ENCODE data around the gene CRYBA2. TPM values are rescaled to one million over a fixed set of nuclear protein-coding genes. Genes with fewer than 3 reads are reported as not detected.

The CRYBA2 gene
- total RNA-seq, 2 experiments from 2014 or later: not detected

GRCh38 chr2:218957671-218958070, 35.6 kb downstream of the CRYBA2 start:
- ATAC-seq (no peak), DNase-seq (no peak)
- ChIA-PET POLR2A (no interaction called here), CTCF (interaction anchor here (1.0 to 2.1 kb wide), 4 partner anchors 13 to 81 kb away, joined by 3 to 7 read pairs (median 6); no protein-coding TSS in a partner anchor)
- H3K9me3 Mint-ChIP-seq (ENCODE audit: insufficient read depth): no peaks in the 10 kb centered on the region
- H3K4me3 Mint-ChIP-seq: no peak overlapping the region
- H3K27ac Mint-ChIP-seq: no peak overlapping the region
- peaks cover 4% of the 10 kb centered on the region for H3K36me3 Mint-ChIP-seq (ENCODE audit: low read depth)
- peaks cover 7% of the 10 kb centered on the region for H3K4me1 Mint-ChIP-seq (ENCODE audit: low read depth)
- H3K27me3 Mint-ChIP-seq (ENCODE audit: low read depth): peaks cover 58% of the 10 kb centered on the region

GRCh38 chr2:218956039-218956438, 37.2 kb downstream of the CRYBA2 start:
- no peak overlapping the region for H3K27ac Mint-ChIP-seq

DNA sequence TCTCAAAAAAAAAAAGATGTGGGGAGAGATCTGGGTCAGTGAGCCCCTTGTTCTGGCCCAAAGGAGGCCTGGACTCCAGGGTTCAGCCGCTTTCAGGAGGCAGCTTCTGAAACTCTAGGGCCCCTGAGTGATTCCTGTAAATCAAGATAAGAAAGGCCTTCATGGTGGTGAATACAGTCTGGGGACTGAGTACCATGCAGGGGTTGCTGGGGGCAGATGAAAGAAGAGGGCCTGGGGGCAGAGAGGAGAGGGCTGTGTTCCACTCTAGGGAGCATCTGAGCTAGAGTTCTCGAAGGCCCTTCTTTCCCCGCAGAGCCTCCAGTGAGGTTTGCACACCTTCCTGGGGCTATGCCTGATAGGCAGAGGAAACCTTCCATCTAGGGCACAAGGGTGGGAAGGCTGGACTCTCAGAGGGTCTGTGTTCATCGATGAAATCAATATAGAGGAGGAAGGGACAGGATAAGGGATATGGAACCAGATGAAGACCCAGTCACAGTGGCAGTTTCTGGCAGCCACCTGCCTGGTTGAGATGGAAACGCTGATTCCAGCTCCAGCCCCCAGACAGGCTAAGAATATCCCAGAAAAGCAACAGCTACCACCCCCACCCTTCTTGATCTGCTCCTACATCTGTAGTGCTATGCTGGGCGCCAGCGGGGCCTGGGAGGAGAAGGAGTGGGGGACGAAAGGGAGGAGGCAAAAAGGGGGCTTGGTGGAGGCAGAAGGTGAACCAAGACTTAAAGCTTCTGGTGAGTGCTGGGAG, 38.5 kb downstream of the CRYBA2 start:
- ChIA-PET CTCF (interaction anchor here (1.1 to 2.4 kb wide), 3 partner anchors 25 to 56 kb away, joined by 4 to 8 read pairs (median 5); no protein-coding TSS in a partner anchor), POLR2A (no interaction called here)
- H3K4me1 Mint-ChIP-seq (ENCODE audit: low read depth): peaks cover 3% of the 10 kb centered on the region
- ATAC-seq (no peak), DNase-seq (no peak)
- H3K9me3 Mint-ChIP-seq (ENCODE audit: insufficient read depth): no peaks in the 10 kb centered on the region
- no peaks in the 10 kb centered on the region for H3K36me3 Mint-ChIP-seq (ENCODE audit: low read depth)
- no peak overlapping the region for H3K4me3 Mint-ChIP-seq
- no peak overlapping the region for H3K27ac Mint-ChIP-seq
- H3K27me3 Mint-ChIP-seq (ENCODE audit: low read depth): peaks cover 45% of the 10 kb centered on the region

More at GRCh38 chr2:218956039-218956438, 37.2 kb downstream of the CRYBA2 start:
- peaks cover 4% of the 10 kb centered on the region for H3K4me1 Mint-ChIP-seq (ENCODE audit: low read depth)
- ChIA-PET POLR2A (no interaction called here), CTCF (interaction anchor here (1.1 to 1.6 kb wide), 2 partner anchors 24 to 58 kb away, joined by 4 to 5 read pairs; no protein-coding TSS in a partner anchor)
- no peak overlapping the region for H3K4me3 Mint-ChIP-seq
- peaks cover under 1% of the 10 kb centered on the region for H3K36me3 Mint-ChIP-seq (ENCODE audit: low read depth)
- peaks cover 52% of the 10 kb centered on the region for H3K27me3 Mint-ChIP-seq (ENCODE audit: low read depth)
- DNase-seq: no peak
- no peak for ATAC-seq
- no peaks in the 10 kb centered on the region for H3K9me3 Mint-ChIP-seq (ENCODE audit: insufficient read depth)

- Mint-ChIP-seq H3K27me3 (ENCODE audit: low read depth) (peaks cover 35% of the 10 kb centered on the region), H3K4me3 (no peak overlapping the region), H3K36me3 (ENCODE audit: low read depth) (no peaks in the 10 kb centered on the region), H3K27ac (no peak overlapping the region), H3K9me3 (ENCODE audit: insufficient read depth) (no peaks in the 10 kb centered on the region), H3K4me1 (ENCODE audit: low read depth) (no peaks in the 10 kb centered on the region)
- ATAC-seq: no peak
- ChIA-PET POLR2A (no interaction called here), CTCF (interaction anchor here (0.9 to 2.4 kb wide), 5 partner anchors 9 to 77 kb away, joined by 3 to 8 read pairs (median 3); no protein-coding TSS in a partner anchor)
- no peak for DNase-seq
These were observed 39.8 kb downstream of the CRYBA2 start for GRCh38 chr2:218953366-218953954.

DNA sequence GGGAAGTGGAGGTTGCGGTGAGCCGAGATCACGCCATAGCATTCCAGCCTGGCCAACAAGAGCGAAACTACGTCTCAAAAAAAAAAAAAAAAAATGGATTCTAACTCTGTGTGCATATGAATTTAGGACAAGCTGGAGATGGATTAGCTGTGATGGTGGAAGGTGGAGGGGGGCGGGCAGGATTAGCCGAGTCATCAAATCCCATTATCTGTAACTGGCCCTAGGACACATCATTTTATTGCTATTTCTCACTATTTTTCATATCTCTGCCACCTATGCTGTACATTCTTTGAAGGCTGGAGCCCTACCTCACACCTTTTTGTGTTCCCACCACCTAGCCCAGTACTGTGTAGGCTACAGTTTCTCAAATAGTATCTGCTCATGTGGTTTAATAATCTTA, 41.1 kb downstream of the CRYBA2 start:
- ATAC-seq: no peak
- no peaks in the 10 kb centered on the region for H3K36me3 Mint-ChIP-seq (ENCODE audit: low read depth)
- H3K4me1 Mint-ChIP-seq (ENCODE audit: low read depth): no peaks in the 10 kb centered on the region
- H3K27ac Mint-ChIP-seq: no peak overlapping the region
- no peak overlapping the region for H3K4me3 Mint-ChIP-seq
- POLR2A ChIA-PET: no interaction called here
- H3K9me3 Mint-ChIP-seq (ENCODE audit: insufficient read depth): no peaks in the 10 kb centered on the region
- no peak for DNase-seq
- H3K27me3 Mint-ChIP-seq (ENCODE audit: low read depth): peaks cover 25% of the 10 kb centered on the region
- CTCF ChIA-PET: interaction anchor here (1.1 to 2.4 kb wide), 3 partner anchors 28 to 75 kb away, joined by 3 to 8 read pairs (median 6); no protein-coding TSS in a partner anchor

DNA sequence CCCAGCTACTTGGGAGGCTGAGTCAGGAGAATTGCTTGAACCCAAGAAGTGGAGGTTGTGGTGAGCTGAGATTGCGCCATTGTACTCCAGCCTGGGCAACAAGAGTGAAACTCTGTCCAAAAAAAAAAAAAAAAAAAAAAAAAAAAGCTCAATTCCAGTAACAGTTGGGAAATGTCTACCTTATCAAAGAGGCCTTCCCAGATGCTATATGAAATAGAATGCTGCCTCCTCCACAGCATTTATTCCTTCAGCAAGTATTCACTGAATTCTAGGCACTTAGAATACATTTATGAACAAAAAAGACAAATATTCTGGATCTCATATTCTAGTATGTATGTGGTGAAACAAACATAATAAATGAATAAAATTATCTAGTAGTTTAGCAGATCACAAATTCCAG, 46.6 kb downstream of the CRYBA2 start:
- CTCF ChIA-PET: interaction anchor here (1.2 kb wide), 1 partner anchor 83 kb away, joined by 3 read pairs; no protein-coding TSS in a partner anchor
- Mint-ChIP-seq H3K27ac (no peak overlapping the region), H3K27me3 (ENCODE audit: low read depth) (peaks cover 33% of the 10 kb centered on the region), H3K9me3 (ENCODE audit: insufficient read depth) (peaks cover under 1% of the 10 kb centered on the region), H3K4me3 (no peak overlapping the region), H3K4me1 (ENCODE audit: low read depth) (no peaks in the 10 kb centered on the region), H3K36me3 (ENCODE audit: low read depth) (no peaks in the 10 kb centered on the region)
- ATAC-seq (no peak), DNase-seq (no peak)
- POLR2A ChIA-PET: no interaction called here

DNA sequence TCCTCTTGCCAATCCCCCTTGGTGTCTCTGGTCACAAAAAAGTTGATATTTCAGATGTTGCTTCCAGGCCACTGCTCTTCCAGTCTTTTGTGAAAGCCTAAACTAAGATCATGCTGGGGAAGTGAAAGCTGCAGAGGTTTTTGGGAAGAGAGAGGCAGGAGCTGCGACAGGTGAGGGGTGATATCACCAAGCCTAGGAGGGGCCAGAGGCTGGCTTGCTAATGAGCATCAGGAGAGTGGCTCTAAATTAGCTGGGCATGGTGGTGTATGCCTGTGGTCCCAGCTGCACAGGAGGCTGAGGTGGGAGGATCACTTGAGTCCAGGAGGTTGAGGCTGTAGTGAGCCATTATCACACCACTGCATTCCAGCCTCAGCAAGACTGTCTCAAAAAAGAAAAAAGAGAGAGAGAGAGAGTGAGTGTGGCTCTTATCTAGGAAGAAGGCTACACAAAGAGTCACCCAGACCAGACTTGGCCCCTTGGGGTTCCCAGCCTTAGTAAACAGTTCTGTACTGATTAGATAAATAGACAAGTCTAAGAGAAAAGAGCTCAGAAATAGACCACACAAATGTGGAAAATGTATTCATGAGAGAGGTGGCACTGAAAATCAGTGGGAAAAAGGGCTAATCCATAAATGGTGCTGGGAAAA, 48.3 kb downstream of the CRYBA2 start:
- H3K36me3 Mint-ChIP-seq (ENCODE audit: low read depth): no peaks in the 10 kb centered on the region
- ChIA-PET POLR2A (no interaction called here), CTCF (interaction anchor here (0.7 to 1.0 kb wide), 3 partner anchors 8 to 85 kb away, joined by 3 read pairs; no protein-coding TSS in a partner anchor)
- H3K27me3 Mint-ChIP-seq (ENCODE audit: low read depth): peaks cover 39% of the 10 kb centered on the region
- no peak overlapping the region for H3K27ac Mint-ChIP-seq
- no peak for DNase-seq
- no peak for ATAC-seq
- peaks cover 4% of the 10 kb centered on the region for H3K9me3 Mint-ChIP-seq (ENCODE audit: insufficient read depth)
- no peak overlapping the region for H3K4me3 Mint-ChIP-seq
- no peaks in the 10 kb centered on the region for H3K4me1 Mint-ChIP-seq (ENCODE audit: low read depth)

Small RNA genes lying within 50 kb of the gene (microRNA-seq; reads per million reads assigned to microRNA genes)
- gene MIR375: 5.7 reads per million, percentile 7 among the genes with 10 or more reads in this experiment

Other genes with a start within 250 kb of the CRYBA2 start
- gene CYP27A1, start 211.3 kb downstream of the CRYBA2 start, total RNA-seq: not detected
- not detected for gene PRKAG3, start 161.6 kb downstream of the CRYBA2 start, total RNA-seq
- gene WNT6, start 133.6 kb downstream of the CRYBA2 start, total RNA-seq: not detected
- gene WNT10A, start 112.6 kb downstream of the CRYBA2 start, total RNA-seq: not detected
- gene CDK5R2, start 33.8 kb downstream of the CRYBA2 start, total RNA-seq: not detected
- gene FEV, start 8.2 kb downstream of the CRYBA2 start, total RNA-seq: not detected
- gene CFAP65, start 48.1 kb upstream of the CRYBA2 start, total RNA-seq: not detected
- not detected for gene IHH, start 67.5 kb upstream of the CRYBA2 start, total RNA-seq
- 10 to 100 TPM; 19.1 to 23.1 TPM for gene NHEJ1, start 167.4 kb upstream of the CRYBA2 start, total RNA-seq
- gene SLC23A3, start 176.6 kb upstream of the CRYBA2 start, total RNA-seq: 1 to 10 TPM; 2.0 to 2.2 TPM
- gene CNPPD1, start 183.5 kb upstream of the CRYBA2 start, total RNA-seq: 10 to 100 TPM; 75.1 to 81.4 TPM
- gene RETREG2, start 184.9 kb upstream of the CRYBA2 start, total RNA-seq: 100 to 1,000 TPM; 104 to 111 TPM
- gene ZFAND2B, start 213.4 kb upstream of the CRYBA2 start, total RNA-seq: 10 to 100 TPM; 57.0 to 59.5 TPM
- 10 to 100 TPM; 11.6 to 11.9 TPM for gene ABCB6, start 225.5 kb upstream of the CRYBA2 start, total RNA-seq
- 10 to 100 TPM; 51.7 to 53.8 TPM for gene ATG9A, start 236.2 kb upstream of the CRYBA2 start, total RNA-seq
- 100 to 1,000 TPM; 106 to 114 TPM for gene ANKZF1, start 236.4 kb upstream of the CRYBA2 start, total RNA-seq